DMS 273 treated with DMSO at 0.1 percent for 48 hours (cell line): ENCODE measurements around the gene CCDC38.

Experiments used
- DNase-seq: peaks from one replicate; lab custom pipeline; 2025; lab: John Stamatoyannopoulos, UW

The CCDC38 gene

GRCh38 chr12:95960241-95960640 is 17.8 kb upstream of the CCDC38 start:
- DNase-seq = no peak

GRCh38 chr12:95959107-95959506 is 16.7 kb upstream of the CCDC38 start:
- peak; percentile 20 for DNase-seq

GRCh38 chr12:95956557-95957145 is 14.2 kb upstream of the CCDC38 start:
- no peak for DNase-seq

- no peak for DNase-seq
These were observed 13.2 kb upstream of the CCDC38 start for GRCh38 chr12:95955549-95956159.

DNA sequence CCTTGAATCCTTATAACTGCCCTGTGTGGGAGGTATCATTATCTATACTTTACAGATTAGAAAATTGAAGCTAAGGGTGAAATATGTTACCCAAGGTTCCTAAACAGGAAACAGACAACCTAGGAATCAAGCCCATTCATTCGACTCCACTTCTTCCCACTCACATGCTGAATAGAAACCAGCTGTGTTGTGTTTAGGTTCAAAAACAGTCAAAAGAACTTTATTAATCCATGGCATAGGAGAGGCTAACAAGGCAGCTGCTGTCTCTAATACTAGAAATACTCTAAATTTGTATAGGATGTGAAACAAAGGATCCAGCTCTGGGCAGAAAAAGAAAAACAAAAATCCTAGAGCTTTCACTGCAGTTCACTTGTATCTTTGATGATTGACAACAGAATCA is 10.6 kb upstream of the CCDC38 start:
- DNase-seq = no peak

DNA sequence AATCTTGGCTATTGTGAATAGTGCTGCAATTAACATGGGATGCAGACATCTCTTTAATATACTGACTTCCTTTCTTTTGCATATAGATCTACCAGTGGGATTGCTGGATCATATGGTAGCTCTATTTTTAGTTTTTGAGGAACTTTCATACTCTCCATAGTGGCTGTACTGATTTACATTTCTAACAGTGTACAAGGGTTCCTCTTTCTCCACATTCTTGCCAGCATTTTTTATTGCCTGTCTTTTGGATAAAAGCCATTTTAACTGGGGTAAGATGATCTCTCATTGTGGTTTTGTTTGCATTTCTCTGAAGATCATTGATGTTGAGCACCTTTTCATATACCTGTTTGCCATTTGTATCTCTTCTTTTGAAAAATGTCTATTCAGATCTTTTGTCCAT is 9.1 kb upstream of the CCDC38 start:
- no peak for DNase-seq

DNA sequence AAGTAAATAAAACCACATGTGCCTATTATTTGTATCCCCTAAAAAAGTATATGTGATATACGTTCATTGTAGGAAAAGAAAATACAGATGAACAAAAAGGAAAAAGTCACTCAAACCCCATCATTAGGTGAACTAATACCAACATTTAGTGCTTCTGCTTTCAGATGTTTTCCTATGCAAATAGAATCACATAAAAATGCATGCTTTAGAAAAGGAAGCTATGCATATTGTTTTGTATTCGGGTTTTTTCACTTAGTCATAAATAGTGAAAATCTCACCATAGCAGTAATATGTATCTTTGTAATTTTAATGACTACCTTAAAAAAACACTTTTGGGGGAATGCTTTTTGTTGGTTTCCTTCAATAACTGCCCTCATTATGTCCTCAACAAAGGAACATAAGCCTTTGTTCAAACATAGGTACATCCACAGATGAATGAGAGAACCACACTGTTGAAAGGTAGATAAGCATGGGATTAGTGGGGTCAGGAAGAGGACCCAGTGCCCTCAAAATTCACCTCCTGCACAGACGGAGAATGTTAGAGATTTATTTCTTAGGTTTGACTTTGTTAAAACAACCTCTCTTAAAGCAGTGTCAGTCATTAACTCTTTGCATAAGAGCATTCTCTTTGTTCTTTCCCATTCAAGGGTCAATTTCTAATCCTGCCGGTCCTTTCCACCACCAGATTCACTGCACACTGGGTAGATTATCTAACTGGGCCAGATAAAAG is 7.2 kb upstream of the CCDC38 start:
- DNase-seq = no peak

GRCh38 chr12:95944108-95944704 is 1.8 kb upstream of the CCDC38 start:
- DNase-seq = no peak

- DNase-seq = no peak
These were observed 972 bp upstream of the CCDC38 start, which contains the start of gene AMDHD1 for GRCh38 chr12:95943330-95943842. Gene AMDHD1, plus strand, starts transcription at chr12:95943331. Its CDS starts 68 bp downstream, at chr12:95943399.

GRCh38 chr12:95942101-95942523 is 302 bp downstream of the CCDC38 start:
- no peak for DNase-seq

DNA sequence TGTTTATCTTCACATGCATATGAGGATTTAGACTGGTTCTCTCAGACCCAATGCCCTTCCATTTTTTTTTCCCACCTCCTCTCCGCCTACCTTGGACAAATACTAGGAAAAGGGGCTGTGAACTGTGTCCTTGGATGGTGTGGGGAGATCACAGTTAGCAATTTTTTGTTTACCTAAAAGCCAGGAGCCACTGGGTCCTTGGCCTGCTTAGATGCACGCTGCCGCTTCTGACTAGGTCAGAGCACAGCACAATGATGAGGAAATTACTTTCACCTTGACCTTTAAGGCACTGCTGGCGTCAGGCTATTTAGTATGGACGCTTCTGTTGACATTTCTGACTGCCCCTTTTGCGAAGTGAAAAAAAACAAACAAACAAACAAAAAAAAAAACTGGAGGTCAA is 1.9 kb downstream of the CCDC38 start:
- no peak for DNase-seq

DNA sequence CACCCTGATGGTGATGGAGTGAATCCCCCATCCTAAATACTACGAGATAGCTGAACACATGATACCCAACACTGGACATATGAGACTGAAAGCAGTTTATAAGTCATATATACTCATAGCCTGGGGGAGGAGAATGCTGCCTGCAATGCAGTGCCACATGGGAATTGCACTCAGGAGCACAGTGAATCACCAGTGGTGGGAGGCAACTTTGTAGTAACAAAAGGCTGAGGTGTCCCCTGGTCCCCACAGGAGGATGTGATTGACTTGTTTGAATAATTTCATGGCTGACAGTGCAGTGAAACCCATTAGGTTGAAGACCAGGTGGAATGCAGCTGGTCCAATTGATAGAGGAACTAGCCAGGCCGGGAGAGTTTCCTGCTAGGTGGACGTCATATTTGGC is 20.2 kb downstream of the CCDC38 start:
- no peak for DNase-seq

DNA sequence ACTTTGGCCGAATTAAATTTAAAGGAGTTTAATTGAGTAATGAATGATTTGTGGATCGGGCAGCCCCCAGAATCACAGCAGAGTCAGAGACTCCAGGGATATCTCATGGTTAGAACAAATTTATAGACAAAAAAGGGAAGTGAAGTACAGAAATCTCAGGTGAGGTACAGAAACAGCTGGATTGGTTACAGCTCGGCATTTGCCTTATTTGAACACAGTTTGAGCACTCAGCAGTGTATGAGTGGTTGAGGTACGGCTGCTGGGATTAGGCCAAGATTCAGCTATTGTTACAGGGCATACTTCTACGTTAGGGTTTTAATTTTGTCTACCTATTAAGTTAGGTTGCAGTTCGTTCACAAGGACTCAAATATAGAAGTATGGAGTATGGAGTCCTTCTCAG is 23.3 kb downstream of the CCDC38 start:
- no peak for DNase-seq

DNA sequence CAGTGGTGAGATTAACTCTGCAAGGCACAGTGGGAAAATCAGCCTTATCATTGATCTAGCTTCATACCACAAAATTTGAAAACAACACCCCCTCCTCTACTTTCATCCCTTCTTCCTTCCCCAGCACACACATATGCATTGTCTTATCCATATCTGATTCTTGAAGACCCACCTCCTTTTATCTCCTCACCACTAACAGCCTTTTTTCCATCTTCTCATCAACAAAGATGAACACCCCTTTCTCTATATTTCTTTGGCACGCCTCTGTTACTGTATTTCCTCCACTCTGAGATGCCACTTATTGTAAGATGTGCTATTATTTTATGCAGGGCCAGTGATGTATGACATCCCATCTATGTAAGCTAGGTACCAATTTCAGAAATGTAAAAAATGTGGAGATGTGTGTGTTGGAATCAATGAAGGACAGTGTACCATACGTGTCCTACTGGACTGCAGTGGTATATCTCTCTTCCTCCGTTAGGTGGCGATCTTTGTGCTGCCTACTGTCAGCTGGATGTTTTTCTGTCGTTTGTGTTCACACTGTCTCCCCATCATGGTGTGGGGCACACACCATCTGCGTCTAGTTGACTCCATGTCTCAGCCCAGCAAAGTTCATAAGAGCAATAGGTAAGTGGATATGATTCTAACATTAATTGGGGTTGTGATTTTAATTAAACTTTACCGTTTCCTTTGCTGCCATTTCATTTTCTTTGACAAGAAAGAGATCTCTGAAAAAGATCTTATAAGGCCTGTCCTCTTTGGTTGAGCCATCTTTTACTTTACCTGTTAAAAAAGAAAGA is 24.0 kb downstream of the CCDC38 start:
- DNase-seq = no peak

GRCh38 chr12:95909871-95910270 is 32.5 kb downstream of the CCDC38 start:
- DNase-seq = no peak

DNA sequence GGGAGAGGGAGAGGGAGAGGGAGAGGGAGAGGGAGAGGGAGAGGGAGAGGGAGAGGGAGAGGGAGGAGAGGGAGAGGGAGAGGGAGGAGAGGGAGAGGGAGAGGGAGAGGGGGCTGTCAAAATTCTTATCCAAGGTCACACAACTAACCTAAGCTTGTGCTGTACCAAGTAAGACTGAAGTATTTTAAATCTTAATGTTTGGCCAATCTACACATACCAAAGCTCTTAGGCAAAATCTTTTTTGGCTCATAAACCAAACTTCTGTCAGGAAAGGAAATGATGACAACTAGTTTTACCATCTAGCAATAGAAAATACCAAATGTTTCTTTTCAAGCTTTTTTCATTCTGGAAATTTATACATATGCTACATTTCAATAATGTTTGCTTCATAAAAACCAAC is 33.8 kb downstream of the CCDC38 start:
- no peak for DNase-seq

DNA sequence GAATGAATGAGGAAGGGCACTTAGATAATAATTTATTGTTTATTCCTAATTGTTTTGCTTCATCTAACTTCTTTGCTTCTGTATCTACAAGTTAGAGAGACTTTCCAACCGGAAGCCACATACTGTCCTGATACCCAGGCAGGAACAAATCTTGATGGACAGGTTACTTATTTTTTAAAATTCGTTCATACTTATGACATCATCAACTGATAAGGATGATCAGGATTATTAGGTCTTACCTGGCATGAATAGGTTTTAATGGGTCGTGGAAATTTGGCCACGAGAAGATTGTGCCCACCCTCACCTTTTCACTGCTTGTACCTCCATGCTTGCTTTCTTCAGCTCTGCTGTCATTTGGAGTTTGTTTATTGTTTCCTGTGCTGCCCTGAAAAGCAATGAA is 44.3 kb downstream of the CCDC38 start:
- no peak for DNase-seq

DNA sequence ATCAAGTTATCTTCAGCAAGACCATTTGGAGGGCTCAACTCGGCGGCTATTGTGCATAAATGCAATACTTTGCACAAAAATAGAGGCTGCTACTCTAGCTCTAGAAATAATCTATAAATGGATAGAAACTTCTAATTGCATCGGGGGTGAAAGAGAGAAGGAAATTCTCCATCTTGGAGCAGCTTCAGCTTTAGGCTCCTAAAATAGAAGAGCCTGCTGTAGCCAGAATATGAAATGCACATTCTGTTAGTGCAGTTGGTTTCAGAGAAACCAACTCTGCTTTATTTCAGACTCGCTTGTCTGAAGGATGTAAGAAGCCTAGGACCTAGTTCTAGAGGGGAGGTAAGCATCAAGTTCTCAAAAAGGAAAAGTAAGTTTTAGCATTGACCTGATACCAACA is 45.6 kb downstream of the CCDC38 start:
- no peak for DNase-seq

- DNase-seq = no peak
These were observed 51.5 kb downstream of the CCDC38 start for GRCh38 chr12:95890958-95891357.

- DNase-seq = no peak
These were observed 55.1 kb downstream of the CCDC38 start for GRCh38 chr12:95887311-95887710.

DNA sequence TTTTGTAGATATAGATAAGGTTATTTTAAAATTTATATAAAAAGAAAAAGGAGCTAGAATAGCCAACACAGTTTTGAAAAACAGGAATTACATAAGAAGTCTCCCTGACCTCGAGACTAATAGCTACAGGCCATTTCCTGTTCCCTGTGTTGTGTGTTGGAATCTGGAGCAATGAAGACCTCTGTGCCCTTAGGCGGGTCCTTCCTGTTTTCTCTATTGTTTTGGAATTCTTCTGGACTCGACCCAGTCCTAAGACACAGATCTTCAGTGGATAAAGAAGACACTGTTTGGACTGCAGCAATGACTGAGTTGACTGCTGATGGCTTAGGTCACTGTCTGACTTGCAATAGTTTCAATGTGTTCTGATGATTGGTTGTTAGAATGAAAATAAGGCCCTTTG is 57.4 kb downstream of the CCDC38 start:
- no peak for DNase-seq

GRCh38 chr12:95882873-95883272 is 59.5 kb downstream of the CCDC38 start:
- DNase-seq = no peak
